Measurements from ENCODE around the gene ICOS. TPM values are rescaled to one million over a fixed set of nuclear protein-coding genes. Genes with fewer than 3 reads are reported as not detected.
"Not testable (repeated sequence)": the region's sequence is repeated elsewhere in the genome, so short reads cannot be mapped to it uniquely, and the experiment has no call there.

ICOS gene
- total and polyA plus RNA-seq, 5 experiments from 2014 or later: 7.5 to 36.1 (median 14.0) TPM

- H3K36me3 Mint-ChIP-seq: no peaks in the 10 kb centered on the region
- no peak overlapping the region for H3K27ac Mint-ChIP-seq
These were observed 10.9 kb upstream of the ICOS start for GRCh38 chr2:203925512-203926158.

GRCh38 chr2:203928849-203929248, 7.7 kb upstream of the ICOS start:
- POLR2A ChIA-PET: interaction anchor here (0.6 to 1.2 kb wide), 2 partner anchors 12 to 60 kb away, joined by 3 read pairs; no protein-coding TSS in a partner anchor
- ATAC-seq (peak; percentile 23 to 36), DNase-seq (peak in 2 of 10 donors; percentile 39 to 42)
- Mint-ChIP-seq H3K9me3 (peaks cover 0 to 8% (median 0%) of the 10 kb centered on the region in 9 donors), H3K36me3 (no peaks in the 10 kb centered on the region), H3K27me3 (peaks cover 0 to 7% (median 1%) of the 10 kb centered on the region in 5 donors), H3K4me3 (no peak overlapping the region), H3K4me1 (peaks cover 14 to 39% (median 27%) of the 10 kb centered on the region in 4 donors), H3K27ac (peak overlapping the region in 1 of 10 donors; percentile 72)

More at GRCh38 chr2:203925512-203926158, 10.9 kb upstream of the ICOS start:
- no peaks in the 10 kb centered on the region for H3K9me3 Mint-ChIP-seq
- peaks cover 0 to 7% (median 1%) of the 10 kb centered on the region in 5 donors for H3K27me3 Mint-ChIP-seq
- ATAC-seq (no peak), DNase-seq (no peak)
- no peak overlapping the region for H3K4me3 Mint-ChIP-seq
- POLR2A ChIA-PET: no interaction called here
- peaks cover 0 to 11% (median 4%) of the 10 kb centered on the region in 4 donors for H3K4me1 Mint-ChIP-seq

- DNase-seq, H3K27me3 Mint-ChIP-seq, ATAC-seq, H3K36me3 Mint-ChIP-seq, H3K9me3 Mint-ChIP-seq, POLR2A ChIA-PET: not testable (repeated sequence)
- peaks cover 27 to 59% (median 47%) of the 10 kb centered on the region in 4 donors for H3K4me1 Mint-ChIP-seq
- peak overlapping the region in 1 of 10 donors; percentile 8 for H3K4me3 Mint-ChIP-seq
- peak overlapping the region; percentile 22 to 98 (median 52) for H3K27ac Mint-ChIP-seq
These were observed 5.3 kb upstream of the ICOS start for GRCh38 chr2:203931262-203931661.

- Mint-ChIP-seq H3K27ac (peak overlapping the region; percentile 89 to 98 (median 94)), H3K4me1 (peaks cover 37 to 69% (median 57%) of the 10 kb centered on the region in 4 donors), H3K9me3 (peaks cover 0 to 8% (median 0%) of the 10 kb centered on the region in 9 donors), H3K36me3 (peaks cover 0 to 5% (median 2%) of the 10 kb centered on the region in 3 donors), H3K4me3 (peak overlapping the region; percentile 50 to 84 (median 78)), H3K27me3 (no peaks in the 10 kb centered on the region)
- DNase-seq: peak in 6 of 10 donors; percentile 18 to 67 (median 42)
- ATAC-seq: peak; percentile 24 to 72
- POLR2A ChIA-PET: interaction anchor here (1.3 to 1.4 kb wide), 2 partner anchors 12 to 80 kb away, joined by 3 read pairs; no protein-coding TSS in a partner anchor
These were observed 2.5 kb upstream of the ICOS start for GRCh38 chr2:203934041-203934492.

GRCh38 chr2:203934711-203935438, 1.7 kb upstream of the ICOS start:
- Mint-ChIP-seq H3K4me1 (peaks cover 40 to 76% (median 63%) of the 10 kb centered on the region in 4 donors), H3K4me3 (peak overlapping the region in 9 of 10 donors; percentile 50 to 84 (median 75)), H3K27ac (peak overlapping the region; percentile 89 to 98 (median 94)), H3K9me3 (peaks cover 0 to 8% (median 0%) of the 10 kb centered on the region in 9 donors), H3K36me3 (peaks cover 0 to 5% (median 3%) of the 10 kb centered on the region in 3 donors), H3K27me3 (no peaks in the 10 kb centered on the region)
- no peak for DNase-seq
- no peak for ATAC-seq
- POLR2A ChIA-PET: interaction anchor here (1.3 to 1.4 kb wide), 3 partner anchors 11 to 79 kb away, joined by 3 read pairs; partner anchors contain the start of gene CTLA4

GRCh38 chr2:203935568-203935967, 995 bp upstream of the ICOS start:
- H3K4me3 Mint-ChIP-seq: peak overlapping the region in 2 of 10 donors; percentile 15 to 50
- peaks cover 0 to 8% (median 0%) of the 10 kb centered on the region in 9 donors for H3K9me3 Mint-ChIP-seq
- POLR2A ChIA-PET: interaction anchor here (1.4 kb wide), 1 partner anchor 68 kb away, joined by 3 read pairs; the partner anchor contains the start of gene CTLA4
- peaks cover 46 to 80% (median 67%) of the 10 kb centered on the region in 4 donors for H3K4me1 Mint-ChIP-seq
- DNase-seq (no peak), ATAC-seq (no peak)
- H3K27me3 Mint-ChIP-seq: no peaks in the 10 kb centered on the region
- H3K36me3 Mint-ChIP-seq: peaks cover 2 to 6% (median 5%) of the 10 kb centered on the region in 3 donors
- H3K27ac Mint-ChIP-seq: peak overlapping the region; percentile 89 to 98 (median 94)

GRCh38 chr2:203936949-203937348, 386 bp downstream of the ICOS start:
- Mint-ChIP-seq H3K9me3 (peaks cover 0 to 8% (median 0%) of the 10 kb centered on the region in 9 donors), H3K27ac (peak overlapping the region; percentile 85 to 96 (median 93)), H3K4me1 (peaks cover 43 to 83% (median 72%) of the 10 kb centered on the region in 4 donors), H3K27me3 (no peaks in the 10 kb centered on the region), H3K4me3 (peak overlapping the region; percentile 84 to 99 (median 92)), H3K36me3 (peaks cover 3 to 16% (median 5%) of the 10 kb centered on the region in 3 donors)
- POLR2A ChIA-PET: interaction anchor here (0.6 to 1.6 kb wide), 4 partner anchors 18 to 111 kb away, joined by 3 to 4 read pairs (median 4); no protein-coding TSS in a partner anchor
- DNase-seq (no peak), ATAC-seq (peak; percentile 13 to 33)

GRCh38 chr2:203937788-203938187, 1.2 kb downstream of the ICOS start:
- ATAC-seq (no peak), DNase-seq (no peak)
- H3K9me3 Mint-ChIP-seq: peaks cover 0 to 6% (median 0%) of the 10 kb centered on the region in 9 donors
- peaks cover 5 to 23% (median 6%) of the 10 kb centered on the region in 3 donors for H3K36me3 Mint-ChIP-seq
- H3K4me3 Mint-ChIP-seq: peak overlapping the region; percentile 84 to 99 (median 92)
- H3K27me3 Mint-ChIP-seq: no peaks in the 10 kb centered on the region
- POLR2A ChIA-PET: interaction anchor here (1.6 kb wide), 2 partner anchors 62 to 110 kb away, joined by 3 to 4 read pairs; no protein-coding TSS in a partner anchor
- H3K27ac Mint-ChIP-seq: peak overlapping the region; percentile 78 to 96 (median 89)
- peaks cover 44 to 76% (median 71%) of the 10 kb centered on the region in 4 donors for H3K4me1 Mint-ChIP-seq

GRCh38 chr2:203940039-203940438, 3.5 kb downstream of the ICOS start:
- POLR2A ChIA-PET: no interaction called here
- peak overlapping the region; percentile 84 to 99 (median 92) for H3K4me3 Mint-ChIP-seq
- peaks cover 42 to 76% (median 71%) of the 10 kb centered on the region in 4 donors for H3K4me1 Mint-ChIP-seq
- H3K9me3 Mint-ChIP-seq: no peaks in the 10 kb centered on the region
- H3K27ac Mint-ChIP-seq: peak overlapping the region; percentile 20 to 96 (median 90)
- H3K36me3 Mint-ChIP-seq: peaks cover 9 to 42% (median 20%) of the 10 kb centered on the region in 3 donors
- DNase-seq (no peak), ATAC-seq (no peak)
- H3K27me3 Mint-ChIP-seq: no peaks in the 10 kb centered on the region

GRCh38 chr2:203943493-203944382, 7.2 kb downstream of the ICOS start:
- H3K27me3 Mint-ChIP-seq, H3K9me3 Mint-ChIP-seq, POLR2A ChIA-PET, ATAC-seq, DNase-seq: not testable (repeated sequence)
- H3K4me1 Mint-ChIP-seq: peaks cover 46 to 88% (median 88%) of the 10 kb centered on the region in 4 donors
- peak overlapping the region; percentile 14 to 93 (median 58) for H3K27ac Mint-ChIP-seq
- peak overlapping the region in 9 of 10 donors; percentile 1 to 78 (median 61) for H3K4me3 Mint-ChIP-seq
- peaks cover 3 to 52% (median 25%) of the 10 kb centered on the region in 3 donors for H3K36me3 Mint-ChIP-seq

- POLR2A ChIA-PET: no interaction called here
- H3K27ac Mint-ChIP-seq: peak overlapping the region; percentile 25 to 88 (median 62)
- no peak for ATAC-seq
- peaks cover 3 to 32% (median 14%) of the 10 kb centered on the region in 3 donors for H3K36me3 Mint-ChIP-seq
- H3K27me3 Mint-ChIP-seq: no peaks in the 10 kb centered on the region
- no peak for DNase-seq
- peak overlapping the region in 9 of 10 donors; percentile 2 to 67 (median 42) for H3K4me3 Mint-ChIP-seq
- H3K9me3 Mint-ChIP-seq: no peaks in the 10 kb centered on the region
- peaks cover 38 to 90% (median 87%) of the 10 kb centered on the region in 4 donors for H3K4me1 Mint-ChIP-seq
These were observed 12.2 kb downstream of the ICOS start for GRCh38 chr2:203948733-203949132.
